SJCRH30 (cell line): ENCODE data around the gene LACTBL1. TPM values are rescaled to one million over a fixed set of nuclear protein-coding genes. Genes with fewer than 3 reads are reported as not detected.
A peak's percentile ranks its signal among the peaks of the same experiment; 100 is the strongest.

ENCODE experiments used
- DNase-seq, 2 experiments: peaks; one replicate each; pipeline ENCODE4 v3.0.0-alpha.2; 2015 to 2020
- H3K27ac ChIP-seq: fragments of 250-450 bp; sonication (Bioruptor Pico); 2 replicates; pipeline ENCODE4 v1.5.1; 2020; ENCODE audit warnings: mild to moderate bottlenecking, moderate library complexity
- H3K27me3 ChIP-seq: fragments of 250-450 bp; sonication (Bioruptor Pico); 2 replicates; pipeline ENCODE4 v1.5.1; 2020; ENCODE audit warnings: mild to moderate bottlenecking, moderate library complexity
- H3K36me3 ChIP-seq: fragments of 250-450 bp; sonication (Bioruptor Pico); 2 replicates; pipeline ENCODE4 v1.5.1; 2020; ENCODE audit warnings: mild to moderate bottlenecking, moderate library complexity
- H3K4me1 ChIP-seq: fragments of 250-450 bp; sonication (Bioruptor Pico); 2 replicates; pipeline ENCODE4 v1.5.1; 2020; ENCODE audit warnings: mild to moderate bottlenecking, moderate library complexity
- H3K4me3 ChIP-seq: fragments of 250-450 bp; sonication (Bioruptor Pico); 2 replicates; pipeline ENCODE4 v1.5.1; 2020; ENCODE audit warnings: mild to moderate bottlenecking, moderate library complexity
- H3K9me3 ChIP-seq: fragments of 250-450 bp; sonication (Bioruptor Pico); replicated peaks from 2 replicates; pipeline ENCODE4 v1.5.1; 2020; ENCODE audit warnings: mild to moderate bottlenecking, moderate library complexity
- total RNA-seq: library from RNA; depleted of rRNA; stranded (reverse); fragments of >200 nt; shearing (Covaris generic); gene quantifications from 2 replicates; pipeline ENCODE4 v1.2.3, GENCODE V29; 2014

LACTBL1 gene
- total RNA-seq, 1 experiment from 2014 or later, result 0.20 TPM

GRCh38 chr1:22941257-22941656, 31.4 kb downstream of the LACTBL1 start:
- Histone ChIP-seq H3K27ac (no peak overlapping the region), H3K9me3 (peaks cover 15% of the 10 kb centered on the region), H3K36me3 (no peaks in the 10 kb centered on the region), H3K4me1 (no peaks in the 10 kb centered on the region), H3K4me3 (no peak overlapping the region), H3K27me3 (peaks cover 18% of the 10 kb centered on the region; the same call in 1 of the 2 replicates)
- no peak for DNase-seq

- H3K4me1 ChIP-seq, result peaks cover 11% of the 10 kb centered on the region
- no peaks in the 10 kb centered on the region for H3K36me3 ChIP-seq
- H3K9me3 ChIP-seq, result peaks cover 14% of the 10 kb centered on the region
- no peaks in the 10 kb centered on the region for H3K27me3 ChIP-seq
- no peak overlapping the region for H3K27ac ChIP-seq
- no peak overlapping the region for H3K4me3 ChIP-seq
- DNase-seq, result no peak
Observed at GRCh38 chr1:22936681-22937080, 36.0 kb downstream of the LACTBL1 start.

- Histone ChIP-seq H3K36me3 (no peaks in the 10 kb centered on the region), H3K27ac (no peak overlapping the region), H3K4me1 (peaks cover 11% of the 10 kb centered on the region), H3K9me3 (peaks cover 8% of the 10 kb centered on the region), H3K27me3 (no peaks in the 10 kb centered on the region), H3K4me3 (no peak overlapping the region)
- no peak for DNase-seq
Observed at GRCh38 chr1:22935433-22935832, 37.2 kb downstream of the LACTBL1 start.

- no peak overlapping the region for H3K4me3 ChIP-seq
- H3K27me3 ChIP-seq, result no peaks in the 10 kb centered on the region
- H3K36me3 ChIP-seq, result no peaks in the 10 kb centered on the region
- peak in 1 of 2 experiments; percentile 58 for DNase-seq
- peaks cover 11% of the 10 kb centered on the region for H3K4me1 ChIP-seq
- no peak overlapping the region for H3K27ac ChIP-seq
- no peaks in the 10 kb centered on the region; the same call in 1 of the 2 replicates for H3K9me3 ChIP-seq
Observed at GRCh38 chr1:22932803-22933470, 39.7 kb downstream of the LACTBL1 start.

GRCh38 chr1:22930240-22930912, 42.3 kb downstream of the LACTBL1 start:
- Histone ChIP-seq H3K9me3 (no peaks in the 10 kb centered on the region), H3K4me1 (peaks cover 11% of the 10 kb centered on the region), H3K4me3 (no peak overlapping the region), H3K27ac (no peak overlapping the region), H3K36me3 (no peaks in the 10 kb centered on the region), H3K27me3 (peaks cover 3% of the 10 kb centered on the region; the same call in 1 of the 2 replicates)
- peak; percentile 81 to 90 for DNase-seq

- Histone ChIP-seq H3K36me3 (no peaks in the 10 kb centered on the region), H3K4me1 (no peaks in the 10 kb centered on the region), H3K27ac (no peak overlapping the region), H3K9me3 (no peaks in the 10 kb centered on the region), H3K4me3 (no peak overlapping the region), H3K27me3 (peaks cover 3% of the 10 kb centered on the region; the same call in 1 of the 2 replicates)
- DNase-seq, result no peak
Observed at GRCh38 chr1:22925111-22925510, 47.6 kb downstream of the LACTBL1 start.

GRCh38 chr1:22922640-22923039, 50.0 kb downstream of the LACTBL1 start:
- H3K27me3 ChIP-seq, result peaks cover 3% of the 10 kb centered on the region; the same call in 1 of the 2 replicates
- 0 out of 2 replicates have a peak, but pooled peaks cover 1% of the 10 kb centered on the region for H3K4me1 ChIP-seq
- no peaks in the 10 kb centered on the region for H3K9me3 ChIP-seq
- no peak for DNase-seq
- no peak overlapping the region for H3K4me3 ChIP-seq
- no peaks in the 10 kb centered on the region for H3K36me3 ChIP-seq
- H3K27ac ChIP-seq, result no peak overlapping the region

GRCh38 chr1:22921452-22922126, 51.1 kb downstream of the LACTBL1 start:
- no peak overlapping the region for H3K27ac ChIP-seq
- H3K36me3 ChIP-seq, result no peaks in the 10 kb centered on the region
- no peaks in the 10 kb centered on the region for H3K27me3 ChIP-seq
- no peak for DNase-seq
- peaks cover 12% of the 10 kb centered on the region for H3K4me1 ChIP-seq
- H3K4me3 ChIP-seq, result no peak overlapping the region
- no peaks in the 10 kb centered on the region for H3K9me3 ChIP-seq

- no peak overlapping the region for H3K4me3 ChIP-seq
- H3K4me1 ChIP-seq, result peaks cover 16% of the 10 kb centered on the region
- no peaks in the 10 kb centered on the region for H3K36me3 ChIP-seq
- DNase-seq, result no peak
- H3K9me3 ChIP-seq, result no peaks in the 10 kb centered on the region
- H3K27ac ChIP-seq, result no peak overlapping the region
- no peaks in the 10 kb centered on the region for H3K27me3 ChIP-seq
Observed at GRCh38 chr1:22920734-22921451, 51.8 kb downstream of the LACTBL1 start.

- Histone ChIP-seq H3K9me3 (no peaks in the 10 kb centered on the region), H3K27ac (no peak overlapping the region), H3K36me3 (no peaks in the 10 kb centered on the region), H3K27me3 (no peaks in the 10 kb centered on the region), H3K4me1 (peaks cover 23% of the 10 kb centered on the region), H3K4me3 (no peak overlapping the region)
- no peak for DNase-seq
Observed at GRCh38 chr1:22920026-22920733, 52.5 kb downstream of the LACTBL1 start.

GRCh38 chr1:22919341-22920025, 53.2 kb downstream of the LACTBL1 start:
- DNase-seq, result no peak
- H3K27me3 ChIP-seq, result no peaks in the 10 kb centered on the region
- H3K4me3 ChIP-seq, result no peak overlapping the region
- H3K27ac ChIP-seq, result no peak overlapping the region
- H3K4me1 ChIP-seq, result peaks cover 30% of the 10 kb centered on the region
- H3K36me3 ChIP-seq, result no peaks in the 10 kb centered on the region
- no peaks in the 10 kb centered on the region for H3K9me3 ChIP-seq

GRCh38 chr1:22918644-22919043, 54.0 kb downstream of the LACTBL1 start:
- no peaks in the 10 kb centered on the region for H3K27me3 ChIP-seq
- no peaks in the 10 kb centered on the region for H3K36me3 ChIP-seq
- H3K27ac ChIP-seq, result no peak overlapping the region
- no peaks in the 10 kb centered on the region for H3K9me3 ChIP-seq
- no peak for DNase-seq
- H3K4me3 ChIP-seq, result no peak overlapping the region
- peaks cover 30% of the 10 kb centered on the region for H3K4me1 ChIP-seq

GRCh38 chr1:22917989-22918388, 54.7 kb downstream of the LACTBL1 start:
- Histone ChIP-seq H3K27me3 (no peaks in the 10 kb centered on the region), H3K4me1 (peaks cover 30% of the 10 kb centered on the region), H3K4me3 (no peak overlapping the region), H3K36me3 (no peaks in the 10 kb centered on the region), H3K9me3 (no peaks in the 10 kb centered on the region), H3K27ac (no peak overlapping the region)
- no peak for DNase-seq

- DNase-seq, result peak; percentile 65 to 67
- no peaks in the 10 kb centered on the region for H3K27me3 ChIP-seq
- peak overlapping the region; percentile 30 for H3K4me3 ChIP-seq
- H3K36me3 ChIP-seq, result no peaks in the 10 kb centered on the region
- peaks cover 30% of the 10 kb centered on the region for H3K4me1 ChIP-seq
- peak overlapping the region; percentile 16; the same call in 1 of the 2 replicates for H3K27ac ChIP-seq
- H3K9me3 ChIP-seq, result no peaks in the 10 kb centered on the region
Observed at GRCh38 chr1:22916471-22916820, 56.2 kb downstream of the LACTBL1 start.
